Measurements from ENCODE around the gene PIP5K1C.

The PIP5K1C gene

GRCh38 chr19:3609779-3610719, 90.2 kb downstream of the PIP5K1C start:
- no peak for DNase-seq (ENCODE audit: low spot score)

GRCh38 chr19:3608750-3609322, 91.4 kb downstream of the PIP5K1C start:
- DNase-seq (ENCODE audit: low spot score) = no peak

- DNase-seq (ENCODE audit: low spot score) = no peak
These were observed 92.1 kb downstream of the PIP5K1C start for GRCh38 chr19:3608079-3608641.

- peak; percentile 63 for DNase-seq (ENCODE audit: low spot score)
These were observed 92.8 kb downstream of the PIP5K1C start for GRCh38 chr19:3607303-3608078.

GRCh38 chr19:3606690-3607289, 93.5 kb downstream of the PIP5K1C start, which contains the start of gene TBXA2R:
TSS of gene TBXA2R (minus strand) at chr19:3606875. CDS start at chr19:3600634, 6,241 bp downstream.
- DNase-seq (ENCODE audit: low spot score) = peak; percentile 94

- peak; percentile 35 for DNase-seq (ENCODE audit: low spot score)
These were observed 94.0 kb downstream of the PIP5K1C start for GRCh38 chr19:3606174-3606689.

GRCh38 chr19:3605770-3606169, 94.5 kb downstream of the PIP5K1C start:
- no peak for DNase-seq (ENCODE audit: low spot score)

GRCh38 chr19:3605361-3605760, 94.9 kb downstream of the PIP5K1C start:
- DNase-seq (ENCODE audit: low spot score) = no peak

GRCh38 chr19:3604987-3605343, 95.3 kb downstream of the PIP5K1C start:
- no peak for DNase-seq (ENCODE audit: low spot score)

GRCh38 chr19:3604227-3604986, 95.9 kb downstream of the PIP5K1C start:
- no peak for DNase-seq (ENCODE audit: low spot score)

GRCh38 chr19:3603121-3603811, 97.0 kb downstream of the PIP5K1C start:
- DNase-seq (ENCODE audit: low spot score) = no peak

GRCh38 chr19:3601021-3601420, 99.2 kb downstream of the PIP5K1C start:
- DNase-seq (ENCODE audit: low spot score) = no peak

- no peak for DNase-seq (ENCODE audit: low spot score)
These were observed 100.5 kb downstream of the PIP5K1C start for GRCh38 chr19:3599776-3600187.

- no peak for DNase-seq (ENCODE audit: low spot score)
These were observed 104.7 kb downstream of the PIP5K1C start for GRCh38 chr19:3595521-3596061.

- peak; percentile 3 for DNase-seq (ENCODE audit: low spot score)
These were observed 107.1 kb downstream of the PIP5K1C start for GRCh38 chr19:3593156-3593555.

- peak; percentile 1 for DNase-seq (ENCODE audit: low spot score)
These were observed 108.2 kb downstream of the PIP5K1C start for GRCh38 chr19:3591876-3592613.

GRCh38 chr19:3590991-3591659, 109.1 kb downstream of the PIP5K1C start:
- no peak for DNase-seq (ENCODE audit: low spot score)

GRCh38 chr19:3589949-3590348, 110.3 kb downstream of the PIP5K1C start:
- DNase-seq (ENCODE audit: low spot score) = no peak

- DNase-seq (ENCODE audit: low spot score) = no peak
These were observed 110.8 kb downstream of the PIP5K1C start for GRCh38 chr19:3589439-3589838.

All from AG08395 (cell line).